ENCODE results near the gene NDUFS8.

NDUFS8 gene

GRCh38 chr11:68036717-68037239, 6.3 kb downstream of the NDUFS8 start:
- peak; percentile 71 for DNase-seq (ENCODE audit: low spot score)

DNA sequence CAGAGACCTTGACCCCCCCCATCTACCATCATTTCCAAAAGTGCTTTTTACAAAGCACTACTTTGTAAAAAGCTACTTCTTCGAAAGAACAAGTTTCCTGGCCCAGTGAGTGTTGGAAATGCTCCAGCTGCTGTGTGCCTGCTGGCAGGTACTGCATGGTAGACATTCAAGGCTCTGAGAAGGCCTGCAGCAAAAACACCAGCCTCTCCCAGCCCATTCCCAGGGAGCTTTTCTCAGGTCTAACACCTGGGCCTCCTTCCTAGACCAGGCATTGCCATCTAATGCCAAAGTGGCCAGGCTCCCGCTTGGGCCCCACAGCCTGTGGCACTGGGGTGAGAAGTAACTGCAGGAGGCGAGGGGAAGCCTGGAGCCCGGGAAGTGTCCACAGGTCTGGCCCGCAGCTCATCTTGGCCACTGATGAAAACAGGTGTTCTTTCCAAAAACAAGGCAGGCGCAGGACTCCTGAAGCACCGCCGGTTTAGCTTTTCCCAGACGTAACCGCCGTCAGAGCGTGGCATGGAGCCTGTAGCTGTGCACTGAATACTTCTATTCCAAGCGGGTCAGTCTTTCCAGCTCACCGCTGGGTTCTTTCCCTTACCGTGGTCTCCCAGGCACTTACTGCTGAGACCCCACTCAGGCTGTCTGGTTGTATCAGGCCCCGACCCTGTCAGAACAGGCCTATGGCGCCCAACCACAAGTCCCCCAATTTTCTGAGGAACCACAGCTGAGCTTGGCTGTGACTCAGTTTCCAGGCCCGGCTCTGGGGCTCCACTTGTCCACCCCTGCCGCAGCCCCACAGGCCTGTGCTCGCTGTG, 7.1 kb downstream of the NDUFS8 start:
- DNase-seq (ENCODE audit: low spot score) = no peak

DNA sequence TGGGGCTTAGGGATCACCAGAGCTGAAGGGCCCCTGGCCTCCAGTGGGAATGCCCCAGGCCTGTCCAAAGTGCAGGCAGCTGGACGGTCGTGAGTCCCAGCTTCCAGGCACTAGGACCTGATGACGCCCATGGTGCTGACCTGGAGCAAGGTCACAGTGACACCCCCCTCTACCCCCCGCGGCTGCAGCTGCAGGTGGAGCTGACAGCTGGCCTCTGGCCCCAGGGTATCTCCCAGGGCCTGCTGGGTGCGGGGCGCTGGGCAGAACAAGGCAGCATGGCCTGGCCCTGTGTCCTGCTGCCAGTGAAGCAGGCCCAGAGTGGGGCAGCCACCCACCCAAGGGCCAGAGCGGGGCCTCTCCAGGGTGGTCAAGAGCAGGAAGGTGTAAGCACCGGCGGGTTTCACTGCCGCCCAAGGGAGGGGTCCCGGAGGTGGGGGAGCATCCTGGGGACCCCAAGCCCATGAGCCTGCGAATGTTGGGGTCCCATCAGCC, 7.8 kb downstream of the NDUFS8 start:
- DNase-seq (ENCODE audit: low spot score) = no peak

DNA sequence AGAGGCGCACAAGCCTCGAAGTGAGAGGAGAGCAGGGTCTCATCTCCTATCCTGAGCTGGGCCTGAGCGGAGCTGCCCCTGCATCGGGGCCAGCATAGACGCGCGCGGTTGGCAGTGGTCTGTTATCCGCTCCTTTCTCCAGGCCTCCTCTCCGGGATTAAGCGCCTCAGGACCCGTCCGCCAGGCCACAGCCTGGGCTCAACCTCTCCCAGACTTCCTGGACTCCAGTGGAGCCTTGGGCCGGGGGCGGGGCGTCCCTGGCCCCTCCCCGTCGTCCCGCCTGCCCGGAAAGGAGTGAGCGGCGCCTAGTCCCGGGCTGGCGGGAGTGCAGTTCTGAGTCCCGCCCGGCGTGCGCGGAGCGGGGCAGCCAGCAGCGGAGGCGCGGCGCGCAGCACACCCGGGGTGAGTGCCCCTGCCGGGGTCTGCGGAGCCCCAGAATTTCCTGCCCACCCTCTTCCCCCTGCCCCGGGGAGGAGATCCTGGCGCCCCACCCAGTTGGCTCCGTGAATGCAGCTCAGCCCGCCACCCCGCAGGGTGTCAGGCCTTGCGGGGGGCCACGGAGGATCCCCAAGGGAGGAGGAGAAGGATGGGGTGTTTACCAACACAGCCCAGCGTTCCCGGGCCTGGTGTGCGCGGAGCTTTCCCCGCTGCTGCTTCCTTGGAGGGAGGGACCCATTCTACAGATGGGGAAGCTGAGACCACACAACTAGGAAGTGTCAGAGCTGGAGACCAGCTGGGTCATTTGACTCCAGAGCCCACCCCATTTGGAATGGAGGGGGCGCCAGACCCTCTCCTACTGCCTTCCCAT, 8.4 kb downstream of the NDUFS8 start, which contains the start of gene TCIRG1:
Gene TCIRG1, plus strand, starts transcription at position 308 of the 808 bp plus-strand sequence. CDS start 2,247 bp downstream, outside the sequence.
- DNase-seq (ENCODE audit: low spot score) = peak; percentile 71

- no peak for DNase-seq (ENCODE audit: low spot score)
Measured at GRCh38 chr11:68039526-68040086, 9.1 kb downstream of the NDUFS8 start.

GRCh38 chr11:68040101-68040956, 9.8 kb downstream of the NDUFS8 start:
- no peak for DNase-seq (ENCODE audit: low spot score)

GRCh38 chr11:68040957-68041591, 10.6 kb downstream of the NDUFS8 start:
- DNase-seq (ENCODE audit: low spot score) = no peak

- no peak for DNase-seq (ENCODE audit: low spot score)
Measured at GRCh38 chr11:68041617-68042218, 11.2 kb downstream of the NDUFS8 start.

GRCh38 chr11:68042219-68043028, 11.9 kb downstream of the NDUFS8 start:
- no peak for DNase-seq (ENCODE audit: low spot score)

GRCh38 chr11:68043029-68043348, 12.5 kb downstream of the NDUFS8 start:
- DNase-seq (ENCODE audit: low spot score) = no peak

- no peak for DNase-seq (ENCODE audit: low spot score)
Measured at GRCh38 chr11:68043349-68044144, 13.1 kb downstream of the NDUFS8 start.

- no peak for DNase-seq (ENCODE audit: low spot score)
Measured at GRCh38 chr11:68044145-68044813, 13.8 kb downstream of the NDUFS8 start.

- no peak for DNase-seq (ENCODE audit: low spot score)
Measured at GRCh38 chr11:68044898-68045351, 14.4 kb downstream of the NDUFS8 start.

GRCh38 chr11:68047437-68048290, 17.2 kb downstream of the NDUFS8 start:
- DNase-seq (ENCODE audit: low spot score) = no peak

DNA sequence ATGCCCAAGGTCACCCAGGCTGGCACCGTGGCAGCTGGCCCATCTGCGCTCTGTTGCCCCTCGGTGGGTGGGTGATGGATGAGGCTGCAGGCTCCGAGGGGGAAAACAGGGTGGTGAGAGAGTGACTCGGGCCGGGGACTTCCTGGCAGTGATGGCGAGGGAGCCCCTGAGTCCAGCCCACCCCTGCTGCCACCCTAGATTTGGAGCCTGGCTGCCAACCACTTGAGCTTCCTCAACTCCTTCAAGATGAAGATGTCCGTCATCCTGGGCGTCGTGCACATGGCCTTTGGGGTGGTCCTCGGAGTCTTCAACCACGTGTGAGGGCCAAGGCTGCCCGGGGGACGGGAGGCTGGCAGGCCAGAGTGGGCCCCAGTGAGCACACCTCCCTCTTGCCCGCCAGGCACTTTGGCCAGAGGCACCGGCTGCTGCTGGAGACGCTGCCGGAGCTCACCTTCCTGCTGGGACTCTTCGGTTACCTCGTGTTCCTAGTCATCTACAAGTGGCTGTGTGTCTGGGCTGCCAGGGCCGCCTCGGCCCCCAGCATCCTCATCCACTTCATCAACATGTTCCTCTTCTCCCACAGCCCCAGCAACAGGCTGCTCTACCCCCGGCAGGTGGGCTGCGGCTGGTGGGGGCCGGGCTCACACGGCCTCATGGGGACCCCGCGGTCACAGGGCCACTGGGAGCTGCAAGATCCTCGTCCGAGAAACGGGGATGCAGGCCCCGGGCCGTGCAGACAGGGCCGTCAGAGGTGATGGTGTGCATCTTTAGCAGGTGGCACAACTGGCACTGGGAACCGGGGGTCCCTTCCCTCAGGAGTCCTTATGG, 18.4 kb downstream of the NDUFS8 start:
- no peak for DNase-seq (ENCODE audit: low spot score)
